ENCODE measurements around the gene USP38. TPM values are rescaled to one million over a fixed set of nuclear protein-coding genes. Genes with fewer than 3 reads are reported as not detected.

USP38 gene
- total and polyA plus RNA-seq, 2 of the 4 experiments (the other 2 are of a cell fraction), result 5.5 to 17.0 TPM

- Histone ChIP-seq H4K8ac (ENCODE audit: low read depth in 2 of 2, low read length in 2 of 2) (no peak overlapping the region), H3K4me1 (ENCODE audit: control insufficient read depth, insufficient read depth, low read length) (no peaks in the 10 kb centered on the region), H3K14ac (replicated peaks; ENCODE audit: low read depth, low read length) (no peak overlapping the region), H4K20me1 (ENCODE audit: insufficient read depth, low read length) (no peaks in the 10 kb centered on the region; the same call in 1 of the 2 replicates), H3K36me3 (ENCODE audit: control insufficient read depth, insufficient read depth, low read length) (peaks cover 26% of the 10 kb centered on the region), H3K4me3 (ENCODE audit: insufficient read depth, low read depth, low read length) (no peak overlapping the region), H2AK9ac (replicated peaks; ENCODE audit: low read depth, low read length, poor library complexity) (no peak overlapping the region), H2BK20ac (ENCODE audit: low read depth, low read length) (no peak overlapping the region), H3K27me3 (ENCODE audit: control insufficient read depth, insufficient read depth, low read length) (no peaks in the 10 kb centered on the region), H4K91ac (ENCODE audit: insufficient read depth, low read depth, low read length) (no peak overlapping the region), H4K5ac (ENCODE audit: low read depth, low read length) (no peak overlapping the region), H3K18ac (ENCODE audit: low read depth, low read length) (no peak overlapping the region), H3K4me2 (ENCODE audit: low read depth, low read length) (no peak overlapping the region), H2BK5ac (ENCODE audit: low read depth, low read length, poor library complexity, severe bottlenecking) (no peak overlapping the region), H2AFZ (replicated peaks; ENCODE audit: low read length, poor library complexity) (no peak overlapping the region), H3K23ac (ENCODE audit: low read depth, low read length) (no peak overlapping the region), H2BK120ac (ENCODE audit: low read depth, low read length) (no peak overlapping the region), H2AK5ac (ENCODE audit: low read depth, low read length) (no peak overlapping the region), H3K56ac (ENCODE audit: extremely low read depth, insufficient read depth, low read length) (no peak overlapping the region), H3K27ac (ENCODE audit: insufficient read depth, low read length) (no peak overlapping the region), H2BK15ac (ENCODE audit: low read depth, low read length) (no peak overlapping the region), H3K9ac (ENCODE audit: low read depth, low read length) (no peak overlapping the region), H3K4ac (ENCODE audit: low read depth, low read length) (no peak overlapping the region), H3K9me1 (ENCODE audit: insufficient read depth, low read length) (no peaks in the 10 kb centered on the region; the same call in 1 of the 2 replicates), H3K79me1 (ENCODE audit: low read depth in 1 of 2, low read length in 2 of 2) (peaks cover 9 to 20% of the 10 kb centered on the region in 2 experiments; a peak in 3 of 4 replicates), H3K9me3 (ENCODE audit: control insufficient read depth, insufficient read depth, low read length) (no peaks in the 10 kb centered on the region)
- POLR2A ChIA-PET (ENCODE audit: unreplicated experiment), result no interaction called here
- in situ Hi-C loops (cut with MboI; ENCODE audit: low sequenced_read_pairs), result no loop called here
- TF ChIP-seq MAFK (IDR thresholded peaks at IDR 0.05; ENCODE audit: low read depth, low read length), result 0 out of 2 replicates have a peak, but pooled peaks have one; percentile 7
- no peak for TF ChIP-seq CEBPB (IDR thresholded peaks at IDR 0.05; ENCODE audit: low read depth, low read length)
- TF ChIP-seq RFX5 (IDR thresholded peaks at IDR 0.05; ENCODE audit: low read depth, low read length), result no peak
- TF ChIP-seq ELK1 (IDR thresholded peaks at IDR 0.05; ENCODE audit: borderline replicate concordance, low read depth, low read length), result no peak
- TF ChIP-seq CHD1 (IDR thresholded peaks at IDR 0.05; ENCODE audit: low read depth, low read length), result no peak
- no peak for TF ChIP-seq NFE2L2 (IDR thresholded peaks at IDR 0.05; ENCODE audit: low read depth, low read length)
- no peak for TF ChIP-seq FOS (IDR thresholded peaks at IDR 0.05; ENCODE audit: low read depth, low read length)
- TF ChIP-seq BHLHE40 (IDR thresholded peaks at IDR 0.05; ENCODE audit: low read depth, low read length), result no peak
- no peak for TF ChIP-seq RCOR1 (IDR thresholded peaks at IDR 0.05; ENCODE audit: insufficient replicate concordance, low read length)
- BruUV-seq (replicated peaks), result no TSS peak
- DNase-seq, result no peak
- CTCF ChIA-PET, result no interaction called here
- intact Hi-C loops (cut with micrococcal nuclease), result no loop called here
- dilution Hi-C loops (cut with HindIII; ENCODE audit: low sequenced_read_pairs, unreplicated experiment), result no loop called here
- WGBS, 2 experiments (ENCODE audit: extremely low coverage in 2 of 2, insufficient read length in 1 of 2), result 100% methylated on average over 2 of the region's 2 CpGs; no CpG with 5 or more reads in 1 of the 2 experiments
- ATAC-seq (ENCODE audit: low read depth), result no peak
Observed at GRCh38 chr4:143196323-143196722, 11.6 kb downstream of the USP38 start.

Data from IMR-90 (cell line).